ENCODE data around the gene MED23. TPM values are rescaled to one million over a fixed set of nuclear protein-coding genes. Genes with fewer than 3 reads are reported as not detected.

Gene MED23
- total and polyA plus RNA-seq, 10 of the 15 experiments (the other 5 are each of a cell fraction or from before 2014, with no cell fraction given): 7.1 to 42.9 (median 19.6) TPM

DNA sequence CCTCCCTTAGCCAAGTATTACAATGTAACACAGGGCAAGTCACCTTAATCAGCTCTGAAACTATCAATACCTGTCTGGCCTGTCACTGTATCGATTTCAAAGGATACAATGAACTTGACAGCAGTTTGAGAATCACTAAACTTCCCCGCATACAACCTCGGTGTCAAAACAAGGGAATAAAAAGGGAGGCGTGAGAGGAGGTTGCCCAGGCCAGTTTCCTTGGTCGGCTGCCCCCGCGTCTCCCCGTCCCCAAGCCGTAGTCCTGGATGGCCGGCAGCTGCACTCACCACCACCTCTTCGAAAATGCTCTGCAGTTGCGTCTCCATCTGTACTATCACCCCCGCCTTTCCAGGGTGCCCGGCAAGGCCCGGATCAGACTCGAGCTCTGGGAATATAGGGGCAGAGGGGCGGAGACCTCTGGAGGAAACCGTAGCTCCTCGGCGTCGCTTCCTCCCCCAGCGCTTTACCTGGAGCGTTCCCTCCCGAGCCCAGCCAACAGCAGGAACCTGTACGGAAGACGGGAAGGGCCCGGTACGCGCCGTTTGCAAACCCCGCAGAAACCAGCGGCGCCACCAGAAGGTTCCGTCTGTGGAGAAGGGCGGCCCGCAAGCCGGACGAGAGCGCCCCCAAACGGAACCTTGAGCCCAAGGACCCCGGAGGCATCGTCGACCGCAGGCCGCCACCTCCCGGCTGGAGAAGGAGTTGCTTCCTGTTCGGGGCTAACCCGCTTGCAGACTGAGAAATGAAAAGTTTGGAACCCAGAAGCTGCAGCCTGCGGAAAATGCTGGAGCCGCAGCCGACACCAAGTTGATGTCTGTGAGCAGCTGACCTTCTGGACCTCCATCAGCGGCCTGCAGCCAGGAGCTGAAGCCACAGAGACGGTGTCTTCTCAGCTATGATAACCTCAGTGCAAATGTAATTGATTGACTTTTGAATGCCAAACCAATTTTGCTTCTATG lies at the start of gene MED23 (continued):
- TF ChIP-seq, protein P1, sequence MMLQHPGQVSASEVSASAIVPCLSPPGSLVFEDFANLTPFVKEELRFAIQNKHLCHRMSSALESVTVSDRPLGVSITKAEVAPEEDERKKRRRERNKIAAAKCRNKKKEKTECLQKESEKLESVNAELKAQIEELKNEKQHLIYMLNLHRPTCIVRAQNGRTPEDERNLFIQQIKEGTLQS (IDR thresholded peaks at IDR 0.05; ENCODE audit: borderline replicate concordance, extremely low read depth, low read depth, low read length): no peak
- peak; percentile 83 for TF ChIP-seq SMC3 (IDR thresholded peaks at IDR 0.05; ENCODE audit: borderline replicate concordance, low read length)
- TF ChIP-seq, protein P2, sequence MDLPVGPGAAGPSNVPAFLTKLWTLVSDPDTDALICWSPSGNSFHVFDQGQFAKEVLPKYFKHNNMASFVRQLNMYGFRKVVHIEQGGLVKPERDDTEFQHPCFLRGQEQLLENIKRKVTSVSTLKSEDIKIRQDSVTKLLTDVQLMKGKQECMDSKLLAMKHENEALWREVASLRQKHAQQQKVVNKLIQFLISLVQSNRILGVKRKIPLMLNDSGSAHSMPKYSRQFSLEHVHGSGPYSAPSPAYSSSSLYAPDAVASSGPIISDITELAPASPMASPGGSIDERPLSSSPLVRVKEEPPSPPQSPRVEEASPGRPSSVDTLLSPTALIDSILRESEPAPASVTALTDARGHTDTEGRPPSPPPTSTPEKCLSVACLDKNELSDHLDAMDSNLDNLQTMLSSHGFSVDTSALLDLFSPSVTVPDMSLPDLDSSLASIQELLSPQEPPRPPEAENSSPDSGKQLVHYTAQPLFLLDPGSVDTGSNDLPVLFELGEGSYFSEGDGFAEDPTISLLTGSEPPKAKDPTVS (IDR thresholded peaks at IDR 0.05; ENCODE audit: low read depth, low read length): peak; percentile 77
- TF ChIP-seq, protein P3, sequence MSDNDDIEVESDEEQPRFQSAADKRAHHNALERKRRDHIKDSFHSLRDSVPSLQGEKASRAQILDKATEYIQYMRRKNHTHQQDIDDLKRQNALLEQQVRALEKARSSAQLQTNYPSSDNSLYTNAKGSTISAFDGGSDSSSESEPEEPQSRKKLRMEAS (IDR thresholded peaks at IDR 0.05; ENCODE audit: low read depth, low read length): 0 out of 2 replicates have a peak, but pooled peaks have one; percentile 35
- peak; percentile 65; the same call in 1 of the 2 replicates for TF ChIP-seq TCF3 (IDR thresholded peaks at IDR 0.05; ENCODE audit: borderline replicate concordance, insufficient read depth, low read depth, low read length)
- TF ChIP-seq MEF2A (IDR thresholded peaks at IDR 0.05; ENCODE audit: insufficient read depth, low read depth, low read length): peak; percentile 85
- TF ChIP-seq CHD2 (IDR thresholded peaks at IDR 0.05; ENCODE audit: borderline replicate concordance, low read depth, low read length): peak; percentile 74
- TF ChIP-seq, protein P4, sequence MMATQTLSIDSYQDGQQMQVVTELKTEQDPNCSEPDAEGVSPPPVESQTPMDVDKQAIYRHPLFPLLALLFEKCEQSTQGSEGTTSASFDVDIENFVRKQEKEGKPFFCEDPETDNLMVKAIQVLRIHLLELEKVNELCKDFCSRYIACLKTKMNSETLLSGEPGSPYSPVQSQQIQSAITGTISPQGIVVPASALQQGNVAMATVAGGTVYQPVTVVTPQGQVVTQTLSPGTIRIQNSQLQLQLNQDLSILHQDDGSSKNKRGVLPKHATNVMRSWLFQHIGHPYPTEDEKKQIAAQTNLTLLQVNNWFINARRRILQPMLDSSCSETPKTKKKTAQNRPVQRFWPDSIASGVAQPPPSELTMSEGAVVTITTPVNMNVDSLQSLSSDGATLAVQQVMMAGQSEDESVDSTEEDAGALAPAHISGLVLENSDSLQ (IDR thresholded peaks at IDR 0.05): peak; percentile 81
- peak; percentile 36; the same call in 1 of the 2 replicates for TF ChIP-seq SPI1 (IDR thresholded peaks at IDR 0.05; ENCODE audit: borderline replicate concordance, insufficient read depth, low read depth, low read length)
- TF ChIP-seq JUND (IDR thresholded peaks at IDR 0.05; ENCODE audit: low read depth, low read length): peak; percentile 58; the same call in 1 of the 2 replicates
- TF ChIP-seq EZH2 (IDR thresholded peaks at IDR 0.05; ENCODE audit: borderline replicate concordance, control insufficient read depth, low read depth, low read length): no peak
- TF ChIP-seq, protein P5, sequence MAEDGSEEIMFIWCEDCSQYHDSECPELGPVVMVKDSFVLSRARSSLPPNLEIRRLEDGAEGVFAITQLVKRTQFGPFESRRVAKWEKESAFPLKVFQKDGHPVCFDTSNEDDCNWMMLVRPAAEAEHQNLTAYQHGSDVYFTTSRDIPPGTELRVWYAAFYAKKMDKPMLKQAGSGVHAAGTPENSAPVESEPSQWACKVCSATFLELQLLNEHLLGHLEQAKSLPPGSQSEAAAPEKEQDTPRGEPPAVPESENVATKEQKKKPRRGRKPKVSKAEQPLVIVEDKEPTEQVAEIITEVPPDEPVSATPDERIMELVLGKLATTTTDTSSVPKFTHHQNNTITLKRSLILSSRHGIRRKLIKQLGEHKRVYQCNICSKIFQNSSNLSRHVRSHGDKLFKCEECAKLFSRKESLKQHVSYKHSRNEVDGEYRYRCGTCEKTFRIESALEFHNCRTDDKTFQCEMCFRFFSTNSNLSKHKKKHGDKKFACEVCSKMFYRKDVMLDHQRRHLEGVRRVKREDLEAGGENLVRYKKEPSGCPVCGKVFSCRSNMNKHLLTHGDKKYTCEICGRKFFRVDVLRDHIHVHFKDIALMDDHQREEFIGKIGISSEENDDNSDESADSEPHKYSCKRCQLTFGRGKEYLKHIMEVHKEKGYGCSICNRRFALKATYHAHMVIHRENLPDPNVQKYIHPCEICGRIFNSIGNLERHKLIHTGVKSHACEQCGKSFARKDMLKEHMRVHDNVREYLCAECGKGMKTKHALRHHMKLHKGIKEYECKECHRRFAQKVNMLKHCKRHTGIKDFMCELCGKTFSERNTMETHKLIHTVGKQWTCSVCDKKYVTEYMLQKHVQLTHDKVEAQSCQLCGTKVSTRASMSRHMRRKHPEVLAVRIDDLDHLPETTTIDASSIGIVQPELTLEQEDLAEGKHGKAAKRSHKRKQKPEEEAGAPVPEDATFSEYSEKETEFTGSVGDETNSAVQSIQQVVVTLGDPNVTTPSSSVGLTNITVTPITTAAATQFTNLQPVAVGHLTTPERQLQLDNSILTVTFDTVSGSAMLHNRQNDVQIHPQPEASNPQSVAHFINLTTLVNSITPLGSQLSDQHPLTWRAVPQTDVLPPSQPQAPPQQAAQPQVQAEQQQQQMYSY (CRISPR knock-in tag; IDR thresholded peaks at IDR 0.05): no peak
- TF ChIP-seq, protein P6, sequence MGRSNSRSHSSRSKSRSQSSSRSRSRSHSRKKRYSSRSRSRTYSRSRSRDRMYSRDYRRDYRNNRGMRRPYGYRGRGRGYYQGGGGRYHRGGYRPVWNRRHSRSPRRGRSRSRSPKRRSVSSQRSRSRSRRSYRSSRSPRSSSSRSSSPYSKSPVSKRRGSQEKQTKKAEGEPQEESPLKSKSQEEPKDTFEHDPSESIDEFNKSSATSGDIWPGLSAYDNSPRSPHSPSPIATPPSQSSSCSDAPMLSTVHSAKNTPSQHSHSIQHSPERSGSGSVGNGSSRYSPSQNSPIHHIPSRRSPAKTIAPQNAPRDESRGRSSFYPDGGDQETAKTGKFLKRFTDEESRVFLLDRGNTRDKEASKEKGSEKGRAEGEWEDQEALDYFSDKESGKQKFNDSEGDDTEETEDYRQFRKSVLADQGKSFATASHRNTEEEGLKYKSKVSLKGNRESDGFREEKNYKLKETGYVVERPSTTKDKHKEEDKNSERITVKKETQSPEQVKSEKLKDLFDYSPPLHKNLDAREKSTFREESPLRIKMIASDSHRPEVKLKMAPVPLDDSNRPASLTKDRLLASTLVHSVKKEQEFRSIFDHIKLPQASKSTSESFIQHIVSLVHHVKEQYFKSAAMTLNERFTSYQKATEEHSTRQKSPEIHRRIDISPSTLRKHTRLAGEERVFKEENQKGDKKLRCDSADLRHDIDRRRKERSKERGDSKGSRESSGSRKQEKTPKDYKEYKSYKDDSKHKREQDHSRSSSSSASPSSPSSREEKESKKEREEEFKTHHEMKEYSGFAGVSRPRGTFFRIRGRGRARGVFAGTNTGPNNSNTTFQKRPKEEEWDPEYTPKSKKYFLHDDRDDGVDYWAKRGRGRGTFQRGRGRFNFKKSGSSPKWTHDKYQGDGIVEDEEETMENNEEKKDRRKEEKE (IDR thresholded peaks at IDR 0.05): peak; percentile 58; the same call in 1 of the 2 replicates
- no peak for TF ChIP-seq RAD51 (IDR thresholded peaks at IDR 0.05)
- TF ChIP-seq MYC (IDR thresholded peaks at IDR 0.05; ENCODE audit: insufficient read depth, insufficient read length, insufficient replicate concordance, low read length, severe bottlenecking): no peak
- peak; percentile 70 to 71; a peak in 3 of 4 replicates for TF ChIP-seq BHLHE40 (IDR thresholded peaks at IDR 0.05; ENCODE audit: borderline replicate concordance in 1 of 2, low read depth in 2 of 2, low read length in 1 of 2)

Measured in GM12878 (cell line).